Trophoblast cell (in vitro differentiated cells and primary cell): ENCODE data around the gene MTUS2.

Experiments
- DNase-seq, 2 donors: peaks; one replicate each; pipeline ENCODE4 v3.0.0-alpha.2; 2016
- H2AFZ ChIP-seq: 2 replicates; pipeline ENCODE4 v1.6.1; 2013; ENCODE audit warnings: low read length, moderate library complexity, mild to moderate bottlenecking; ENCODE audit not compliant: insufficient read depth, poor library complexity
- H2AK5ac ChIP-seq: 2 replicates; pipeline ENCODE4 v1.6.1; 2013; ENCODE audit warnings: mild to moderate bottlenecking, low read length
- H2BK120ac ChIP-seq: 2 replicates; pipeline ENCODE4 v1.6.1; 2013; ENCODE audit warnings: low read length, mild to moderate bottlenecking, moderate library complexity; ENCODE audit not compliant: insufficient read depth, poor library complexity
- H2BK12ac ChIP-seq: 2 replicates; pipeline ENCODE4 v1.6.1; 2013; ENCODE audit warnings: mild to moderate bottlenecking, low read length, moderate library complexity
- H2BK5ac ChIP-seq: 2 replicates; pipeline ENCODE4 v1.6.1; 2013; ENCODE audit warnings: low read length, low read depth, moderate library complexity, mild to moderate bottlenecking; ENCODE audit not compliant: poor library complexity
- H3K14ac ChIP-seq: 2 replicates; pipeline ENCODE4 v1.6.1; 2013; ENCODE audit warnings: mild to moderate bottlenecking, low read length
- H3K18ac ChIP-seq: 2 replicates; pipeline ENCODE4 v1.6.1; 2013; ENCODE audit warnings: mild to moderate bottlenecking, low read length
- H3K23ac ChIP-seq: 2 replicates; pipeline ENCODE4 v1.6.1; 2013; ENCODE audit warnings: low read length
- H3K27ac ChIP-seq: 2 replicates; pipeline ENCODE4 v1.5.1; 2013; ENCODE audit warnings: low read depth, mild to moderate bottlenecking, inconsistent platforms, low read length, moderate library complexity
- H3K27me3 ChIP-seq: 2 replicates; pipeline ENCODE4 v1.6.1; 2013; ENCODE audit warnings: inconsistent platforms, mild to moderate bottlenecking, low read length, moderate library complexity; ENCODE audit not compliant: insufficient read depth
- H3K36me3 ChIP-seq, 2 experiments: 1 replicate in 1 of 2; 2 replicates in 1 of 2; pipeline ENCODE4 v1.6.1; 2013; ENCODE audit warnings: low read length in 2 of 2, mild to moderate bottlenecking in 2 of 2, moderate library complexity in 1 of 2; ENCODE audit not compliant: insufficient read depth in 2 of 2, control insufficient read depth in 1 of 2
- H3K4ac ChIP-seq: 2 replicates; pipeline ENCODE4 v1.6.1; 2013; ENCODE audit warnings: low read depth, mild to moderate bottlenecking, low read length, moderate library complexity
- H3K4me1 ChIP-seq, 2 experiments: 1 replicate in 1 of 2; 2 replicates in 1 of 2; pipeline ENCODE4 v1.6.1; 2013; ENCODE audit warnings: low read length in 2 of 2, mild to moderate bottlenecking in 2 of 2, moderate library complexity in 1 of 2; ENCODE audit not compliant: insufficient read depth in 2 of 2, control insufficient read depth in 1 of 2
- H3K4me2 ChIP-seq: 2 replicates; pipeline ENCODE4 v1.6.1; 2013; ENCODE audit warnings: inconsistent platforms, mild to moderate bottlenecking, low read length, moderate library complexity
- H3K4me3 ChIP-seq: 2 replicates; pipeline ENCODE4 v1.5.1; 2013; ENCODE audit warnings: mild to moderate bottlenecking, low read depth, low read length, inconsistent platforms
- H3K79me1 ChIP-seq: one replicate; pipeline ENCODE4 v1.6.1; 2013; ENCODE audit warnings: low read length
- H3K79me2 ChIP-seq: 2 replicates; pipeline ENCODE4 v1.6.1; 2013; ENCODE audit warnings: low read length, mild to moderate bottlenecking; ENCODE audit not compliant: control insufficient read depth, insufficient read depth, poor library complexity
- H3K9ac ChIP-seq: 2 replicates; pipeline ENCODE4 v1.6.1; 2013; ENCODE audit warnings: mild to moderate bottlenecking, low read length
- H3K9me3 ChIP-seq: 2 replicates; pipeline ENCODE4 v1.6.1; 2013; ENCODE audit warnings: low read depth, mild to moderate bottlenecking, control low read depth, inconsistent platforms, low read length; ENCODE audit not compliant: insufficient read depth
- H4K12ac ChIP-seq: 2 replicates; pipeline ENCODE4 v1.6.1; 2013; ENCODE audit warnings: low read depth, mild to moderate bottlenecking, low read length, moderate library complexity
- H4K8ac ChIP-seq: 2 replicates; pipeline ENCODE4 v1.6.1; 2013; ENCODE audit warnings: low read depth, mild to moderate bottlenecking, low read length, moderate library complexity
- H4K91ac ChIP-seq: one replicate; pipeline ENCODE4 v1.6.1; 2013; ENCODE audit warnings: low read depth, mild to moderate bottlenecking, low read length, moderate library complexity
- WGBS: extraction: QIAGEN DNeasy Blood & Tissue Kit; methylation state at CpG from one replicate; pipeline ENCODE4 v1.1.7; 2013; ENCODE audit warnings: missing lambda C conversion rate; ENCODE audit not compliant: insufficient read length, insufficient coverage; ENCODE audit errors: extremely low coverage; 5-methylcytosine and 5-hydroxymethylcytosine counted together

The MTUS2 gene

DNA sequence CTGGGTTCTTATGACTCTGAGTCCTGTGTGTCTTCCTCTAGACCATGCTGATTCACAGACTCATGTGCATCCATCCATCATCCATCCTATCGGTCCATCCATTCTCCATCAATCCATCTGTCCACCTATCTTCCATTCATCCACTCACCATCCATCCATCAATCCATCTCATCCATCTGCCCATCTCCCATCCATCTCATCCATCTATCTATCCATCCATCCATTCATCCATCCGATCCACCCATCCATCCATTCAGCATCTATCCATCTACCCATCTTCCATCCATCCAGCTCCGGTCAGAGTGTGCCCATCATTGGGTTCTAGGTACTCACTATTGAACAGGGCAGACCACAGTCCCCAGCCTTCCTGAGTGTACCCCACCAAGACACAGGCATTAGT, 699.8 kb downstream of the MTUS2 start:
- DNase-seq: no peak
- Histone ChIP-seq H4K12ac (no peak overlapping the region), H4K8ac (no peak overlapping the region), H4K91ac (peak overlapping the region; percentile 65), H2BK120ac (peak overlapping the region; percentile 34), H2AFZ (no peak overlapping the region), H3K18ac (peak overlapping the region; percentile 48), H3K14ac (peak overlapping the region; percentile 8), H3K4me3 (no peak overlapping the region), H3K23ac (no peak overlapping the region), H3K9ac (no peak overlapping the region), H3K79me1 (peaks cover 26% of the 10 kb centered on the region), H3K79me2 (no peaks in the 10 kb centered on the region), H3K27ac (no peak overlapping the region), H3K4me1 (peaks cover 16 to 21% of the 10 kb centered on the region in 2 experiments), H3K9me3 (no peaks in the 10 kb centered on the region), H3K4me2 (no peak overlapping the region), H3K4ac (no peak overlapping the region), H2AK5ac (peak overlapping the region; percentile 45), H3K36me3 (peaks cover 54 to 66% of the 10 kb centered on the region in 2 experiments), H2BK12ac (peak overlapping the region; percentile 72), H2BK5ac (peak overlapping the region; percentile 45), H3K27me3 (no peaks in the 10 kb centered on the region)
- 100% methylated on average over 1 of the region's 3 CpGs for WGBS

- Histone ChIP-seq H3K4me3 (no peak overlapping the region), H3K4me1 (peaks cover 9 to 16% of the 10 kb centered on the region in 2 experiments), H3K14ac (no peak overlapping the region), H3K18ac (no peak overlapping the region), H3K9me3 (no peaks in the 10 kb centered on the region), H3K4me2 (no peak overlapping the region), H4K12ac (no peak overlapping the region), H3K79me2 (no peaks in the 10 kb centered on the region), H4K91ac (no peak overlapping the region), H3K9ac (no peak overlapping the region), H3K23ac (no peak overlapping the region), H2BK5ac (no peak overlapping the region), H3K27me3 (no peaks in the 10 kb centered on the region), H2BK12ac (no peak overlapping the region), H3K27ac (no peak overlapping the region), H2AK5ac (no peak overlapping the region), H3K79me1 (peaks cover 22% of the 10 kb centered on the region), H3K36me3 (peaks cover 48 to 63% of the 10 kb centered on the region in 2 experiments), H4K8ac (no peak overlapping the region), H3K4ac (no peak overlapping the region), H2BK120ac (no peak overlapping the region), H2AFZ (no peak overlapping the region)
- no CpG with 5 or more reads among the region's 4 CpGs for WGBS
- peak in 1 of 2 donors; percentile 61 for DNase-seq
These were observed 700.5 kb downstream of the MTUS2 start for GRCh38 chr13:29520671-29521070.

DNA sequence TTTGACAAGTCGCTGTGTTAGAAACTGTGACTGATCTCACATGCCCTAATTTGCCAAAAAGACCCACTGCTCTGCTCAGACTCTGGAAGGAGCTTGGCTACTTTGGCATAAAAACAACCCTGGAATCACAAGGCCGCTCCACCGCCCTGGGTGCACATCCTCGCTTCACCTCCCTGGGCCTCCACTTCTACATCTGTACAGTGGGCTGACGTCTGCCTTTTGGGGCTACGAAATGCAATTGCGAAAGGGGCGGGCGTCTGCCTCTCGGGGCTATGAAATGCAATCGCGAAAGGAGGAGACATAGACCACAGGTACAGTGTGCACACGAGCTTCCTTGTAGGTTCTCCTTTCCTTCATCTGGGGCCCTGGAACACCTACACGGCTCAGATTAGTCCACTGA, 701.2 kb downstream of the MTUS2 start:
- peak overlapping the region; percentile 70 for H2BK5ac ChIP-seq
- no peak overlapping the region for H3K4me2 ChIP-seq
- peak overlapping the region; percentile 62 for H4K8ac ChIP-seq
- H3K79me1 ChIP-seq: peaks cover 22% of the 10 kb centered on the region
- peak overlapping the region; percentile 95 for H4K91ac ChIP-seq
- WGBS: no CpG with 5 or more reads among the region's 14 CpGs
- H2AK5ac ChIP-seq: peak overlapping the region; percentile 78
- no peaks in the 10 kb centered on the region for H3K9me3 ChIP-seq
- no peak overlapping the region for H3K9ac ChIP-seq
- H3K4me3 ChIP-seq: no peak overlapping the region
- H3K18ac ChIP-seq: peak overlapping the region; percentile 75
- H4K12ac ChIP-seq: no peak overlapping the region
- peak overlapping the region; percentile 18 for H3K14ac ChIP-seq
- H2BK120ac ChIP-seq: peak overlapping the region; percentile 97
- H3K27me3 ChIP-seq: no peaks in the 10 kb centered on the region
- H2AFZ ChIP-seq: peak overlapping the region; percentile 5
- H3K27ac ChIP-seq: peak overlapping the region; percentile 85
- DNase-seq: no peak
- peaks cover 43 to 57% of the 10 kb centered on the region in 2 experiments for H3K36me3 ChIP-seq
- peak overlapping the region; percentile 84 for H2BK12ac ChIP-seq
- H3K79me2 ChIP-seq: no peaks in the 10 kb centered on the region
- H3K23ac ChIP-seq: no peak overlapping the region
- peak overlapping the region; percentile 16 for H3K4ac ChIP-seq
- H3K4me1 ChIP-seq: peaks cover 9 to 16% of the 10 kb centered on the region in 2 experiments

DNA sequence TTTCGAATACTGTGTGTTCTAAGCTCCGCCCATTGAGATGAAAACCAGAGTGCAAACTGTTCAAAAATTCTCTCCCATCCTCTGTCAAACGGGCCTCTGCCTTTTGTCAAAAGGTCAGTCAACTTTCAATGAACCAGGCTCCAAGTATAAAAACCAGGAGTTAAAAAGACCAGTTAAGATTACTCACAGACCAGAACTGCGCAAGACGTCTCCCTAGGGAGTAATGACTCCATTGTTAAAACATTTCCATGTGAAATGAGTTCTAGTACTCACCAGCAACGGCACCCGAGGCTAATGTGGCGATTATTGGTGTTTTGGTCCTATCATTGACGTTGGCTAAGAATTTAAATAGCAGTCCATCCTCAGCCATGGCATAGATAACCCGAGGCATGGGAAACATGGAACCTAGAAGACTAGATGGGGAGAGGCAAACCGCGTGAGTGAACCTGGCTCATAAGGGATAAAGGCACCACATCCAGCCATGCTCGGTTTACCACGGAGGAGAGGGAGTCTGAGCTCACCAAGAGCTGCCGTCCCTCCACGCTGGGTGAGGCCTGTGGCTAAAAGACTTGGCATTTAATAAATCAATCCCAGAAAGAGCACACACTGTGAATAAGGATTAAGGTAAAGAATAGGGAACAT, 702.0 kb downstream of the MTUS2 start:
- Histone ChIP-seq H2AK5ac (peak overlapping the region; percentile 94), H2AFZ (no peak overlapping the region), H4K12ac (no peak overlapping the region), H2BK120ac (peak overlapping the region; percentile 84), H2BK5ac (peak overlapping the region; percentile 86), H3K18ac (peak overlapping the region; percentile 83), H3K4ac (no peak overlapping the region), H3K27ac (peak overlapping the region; percentile 85), H3K9me3 (no peaks in the 10 kb centered on the region), H3K23ac (no peak overlapping the region), H3K4me2 (no peak overlapping the region), H3K79me2 (no peaks in the 10 kb centered on the region), H3K4me1 (peaks cover 9 to 16% of the 10 kb centered on the region in 2 experiments), H4K91ac (peak overlapping the region; percentile 87), H4K8ac (peak overlapping the region; percentile 49), H3K79me1 (peaks cover 19% of the 10 kb centered on the region), H3K36me3 (peaks cover 40 to 54% of the 10 kb centered on the region in 2 experiments), H3K9ac (no peak overlapping the region), H3K27me3 (no peaks in the 10 kb centered on the region), H2BK12ac (peak overlapping the region; percentile 80), H3K14ac (peak overlapping the region; percentile 80), H3K4me3 (no peak overlapping the region)
- DNase-seq: peak; percentile 82 to 91
- WGBS: no CpG with 5 or more reads among the region's 16 CpGs
